Neural cell (in vitro differentiated cells): ENCODE measurements around the gene ST8SIA6. TPM values are rescaled to one million over a fixed set of nuclear protein-coding genes. Genes with fewer than 3 reads are reported as not detected.

Experiments used
- H2AFZ ChIP-seq: fragments of 200-600, 300-800 bp; sonication (generic), shearing (Covaris generic); 2 replicates; pipeline ENCODE4 v1.6.0; 2014; ENCODE audit warnings: low read depth, mild to moderate bottlenecking, antibody characterized with exemption, low read length, moderate library complexity
- H3F3A ChIP-seq: fragments of 200-600 bp; shearing (Covaris generic); 2 replicates; pipeline ENCODE4 v1.6.1; 2016; ENCODE audit warnings: mild to moderate bottlenecking, moderate library complexity, mixed read lengths, antibody characterized with exemption, low read length; ENCODE audit not compliant: insufficient read depth, poor library complexity, severe bottlenecking
- H3K27ac ChIP-seq: fragments of 200-600, 300-800 bp; sonication (generic), shearing (Covaris generic); 2 replicates; pipeline ENCODE4 v1.5.1; 2014; ENCODE audit warnings: mild to moderate bottlenecking, low read length, moderate library complexity
- H3K27me3 ChIP-seq: fragments of 300-800, 200-600 bp; sonication (generic), shearing (Covaris generic); 2 replicates; pipeline ENCODE4 v1.6.0; 2014; ENCODE audit warnings: mild to moderate bottlenecking, low read depth, low read length, moderate library complexity; ENCODE audit not compliant: insufficient read depth
- H3K36me3 ChIP-seq: fragments of 300-800, 200-600 bp; sonication (generic), shearing (Covaris generic); 2 replicates; pipeline ENCODE4 v1.5.1; 2014; ENCODE audit warnings: mild to moderate bottlenecking, antibody characterized with exemption, low read length, moderate library complexity; ENCODE audit not compliant: insufficient read depth
- H3K4me2 ChIP-seq: fragments of 300-800, 200-600 bp; sonication (generic), shearing (Covaris generic); 2 replicates; pipeline ENCODE4 v1.6.0; 2014; ENCODE audit warnings: mild to moderate bottlenecking, low read length
- H3K4me3 ChIP-seq: fragments of 300-800, 200-600 bp; sonication (generic), shearing (Covaris generic); 2 replicates; pipeline ENCODE4 v1.5.1; 2014; ENCODE audit warnings: mild to moderate bottlenecking, low read length, moderate library complexity
- H3K79me2 ChIP-seq: fragments of 200-600 bp; shearing (Covaris generic); replicated peaks from 2 replicates; pipeline ENCODE4 v1.6.0; 2014; ENCODE audit warnings: mild to moderate bottlenecking, low read length, moderate library complexity; ENCODE audit not compliant: insufficient read depth
- H3K9ac ChIP-seq: fragments of 300-800, 200-600 bp; sonication (generic), shearing (Covaris generic); 2 replicates; pipeline ENCODE4 v1.6.1; 2016; ENCODE audit warnings: mild to moderate bottlenecking, low read length, mixed read lengths
- H3K9me2 ChIP-seq: fragments of 200-600 bp; shearing (Covaris generic); 2 replicates; pipeline ENCODE4 v1.6.1; 2016; ENCODE audit warnings: mild to moderate bottlenecking, low read length, mixed read lengths; ENCODE audit not compliant: insufficient read depth
- H3K9me3 ChIP-seq: fragments of 200-600, 300-800 bp; sonication (generic), shearing (Covaris generic); 2 replicates; pipeline ENCODE4 v1.6.1; 2016; ENCODE audit warnings: mild to moderate bottlenecking, mixed run types, low read length, moderate library complexity, mixed read lengths
- H4K20me1 ChIP-seq: fragments of 200-600 bp; shearing (Covaris generic); 2 replicates; pipeline ENCODE4 v1.6.1; 2016; ENCODE audit warnings: mild to moderate bottlenecking, mixed run types; ENCODE audit not compliant: insufficient read depth
- EP300 ChIP-seq: fragments of 450-650 bp; conservative IDR thresholded peaks from 2 replicates; pipeline ENCODE4 v1.6.1; 2014; ENCODE audit warnings: antibody characterized with exemption, mild to moderate bottlenecking, moderate library complexity; ENCODE audit not compliant: poor library complexity, severe bottlenecking
- EZH2 ChIP-seq: fragments of 200-600, 300-800 bp; shearing (Covaris generic), sonication (generic); IDR thresholded peaks from 2 replicates; pipeline ENCODE4 v1.6.1; 2014; ENCODE audit warnings: antibody characterized with exemption, low read length, borderline replicate concordance, mild to moderate bottlenecking; ENCODE audit not compliant: insufficient read depth, poor library complexity, severe bottlenecking
- MXI1 ChIP-seq: fragments of 450-650 bp; conservative IDR thresholded peaks from 2 replicates; pipeline ENCODE4 v1.6.1; 2014; ENCODE audit warnings: antibody characterized with exemption, mild to moderate bottlenecking; ENCODE audit not compliant: poor library complexity, severe bottlenecking
- POLR2AphosphoS5 ChIP-seq: IDR thresholded peaks from 2 replicates; pipeline ENCODE4 v1.6.1; 2012
- RAD21 ChIP-seq: fragments of 450-650 bp; conservative IDR thresholded peaks from 2 replicates; pipeline ENCODE4 v1.6.1; 2014; ENCODE audit warnings: antibody characterized with exemption, mild to moderate bottlenecking, moderate library complexity
- SMC3 ChIP-seq: fragments of 450-650 bp; conservative IDR thresholded peaks from 2 replicates; pipeline ENCODE4 v1.6.1; 2014; ENCODE audit warnings: antibody characterized with exemption, mild to moderate bottlenecking, moderate library complexity; ENCODE audit not compliant: poor library complexity
- TAF1 ChIP-seq: IDR thresholded peaks from 2 replicates; pipeline ENCODE4 v1.6.1; 2012; ENCODE audit warnings: low read depth
- polyA plus RNA-seq: library from polyadenylated mRNA; depleted of rRNA; stranded (reverse); fragments of >200 nt; gene quantifications from 2 replicates; pipeline ENCODE4 v1.2.3, GENCODE V29; 2014
- TF ChIP-seq, protein P1 (sequence below): fragments of 450-650 bp; IDR thresholded peaks from 2 replicates; pipeline ENCODE4 v1.5.1; 2014; ENCODE audit warnings: antibody characterized with exemption, mild to moderate bottlenecking, moderate library complexity; ENCODE audit not compliant: poor library complexity, severe bottlenecking
- TF ChIP-seq, protein P2 (sequence below): IDR thresholded peaks from 2 replicates; pipeline ENCODE4 v1.6.1; 2012; ENCODE audit warnings: borderline replicate concordance

ST8SIA6 gene
- polyA plus RNA-seq, 1 donor from 2014 or later, result 0.41 TPM

GRCh38 chr10:17427201-17427600, 27.2 kb downstream of the ST8SIA6 start (continued):
- TF ChIP-seq, protein P1, sequence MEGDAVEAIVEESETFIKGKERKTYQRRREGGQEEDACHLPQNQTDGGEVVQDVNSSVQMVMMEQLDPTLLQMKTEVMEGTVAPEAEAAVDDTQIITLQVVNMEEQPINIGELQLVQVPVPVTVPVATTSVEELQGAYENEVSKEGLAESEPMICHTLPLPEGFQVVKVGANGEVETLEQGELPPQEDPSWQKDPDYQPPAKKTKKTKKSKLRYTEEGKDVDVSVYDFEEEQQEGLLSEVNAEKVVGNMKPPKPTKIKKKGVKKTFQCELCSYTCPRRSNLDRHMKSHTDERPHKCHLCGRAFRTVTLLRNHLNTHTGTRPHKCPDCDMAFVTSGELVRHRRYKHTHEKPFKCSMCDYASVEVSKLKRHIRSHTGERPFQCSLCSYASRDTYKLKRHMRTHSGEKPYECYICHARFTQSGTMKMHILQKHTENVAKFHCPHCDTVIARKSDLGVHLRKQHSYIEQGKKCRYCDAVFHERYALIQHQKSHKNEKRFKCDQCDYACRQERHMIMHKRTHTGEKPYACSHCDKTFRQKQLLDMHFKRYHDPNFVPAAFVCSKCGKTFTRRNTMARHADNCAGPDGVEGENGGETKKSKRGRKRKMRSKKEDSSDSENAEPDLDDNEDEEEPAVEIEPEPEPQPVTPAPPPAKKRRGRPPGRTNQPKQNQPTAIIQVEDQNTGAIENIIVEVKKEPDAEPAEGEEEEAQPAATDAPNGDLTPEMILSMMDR, result no peak
- TF ChIP-seq POLR2AphosphoS5, result no peak
- TF ChIP-seq TAF1, result no peak
- TF ChIP-seq MXI1, result no peak

GRCh38 chr10:17426263-17426750, 28.1 kb downstream of the ST8SIA6 start:
- TF ChIP-seq MXI1 (no peak), TAF1 (no peak), EP300 (no peak), RAD21 (no peak), EZH2 (no peak), POLR2AphosphoS5 (no peak), SMC3 (no peak)
- TF ChIP-seq, protein P1, result no peak
- TF ChIP-seq, protein P2, sequence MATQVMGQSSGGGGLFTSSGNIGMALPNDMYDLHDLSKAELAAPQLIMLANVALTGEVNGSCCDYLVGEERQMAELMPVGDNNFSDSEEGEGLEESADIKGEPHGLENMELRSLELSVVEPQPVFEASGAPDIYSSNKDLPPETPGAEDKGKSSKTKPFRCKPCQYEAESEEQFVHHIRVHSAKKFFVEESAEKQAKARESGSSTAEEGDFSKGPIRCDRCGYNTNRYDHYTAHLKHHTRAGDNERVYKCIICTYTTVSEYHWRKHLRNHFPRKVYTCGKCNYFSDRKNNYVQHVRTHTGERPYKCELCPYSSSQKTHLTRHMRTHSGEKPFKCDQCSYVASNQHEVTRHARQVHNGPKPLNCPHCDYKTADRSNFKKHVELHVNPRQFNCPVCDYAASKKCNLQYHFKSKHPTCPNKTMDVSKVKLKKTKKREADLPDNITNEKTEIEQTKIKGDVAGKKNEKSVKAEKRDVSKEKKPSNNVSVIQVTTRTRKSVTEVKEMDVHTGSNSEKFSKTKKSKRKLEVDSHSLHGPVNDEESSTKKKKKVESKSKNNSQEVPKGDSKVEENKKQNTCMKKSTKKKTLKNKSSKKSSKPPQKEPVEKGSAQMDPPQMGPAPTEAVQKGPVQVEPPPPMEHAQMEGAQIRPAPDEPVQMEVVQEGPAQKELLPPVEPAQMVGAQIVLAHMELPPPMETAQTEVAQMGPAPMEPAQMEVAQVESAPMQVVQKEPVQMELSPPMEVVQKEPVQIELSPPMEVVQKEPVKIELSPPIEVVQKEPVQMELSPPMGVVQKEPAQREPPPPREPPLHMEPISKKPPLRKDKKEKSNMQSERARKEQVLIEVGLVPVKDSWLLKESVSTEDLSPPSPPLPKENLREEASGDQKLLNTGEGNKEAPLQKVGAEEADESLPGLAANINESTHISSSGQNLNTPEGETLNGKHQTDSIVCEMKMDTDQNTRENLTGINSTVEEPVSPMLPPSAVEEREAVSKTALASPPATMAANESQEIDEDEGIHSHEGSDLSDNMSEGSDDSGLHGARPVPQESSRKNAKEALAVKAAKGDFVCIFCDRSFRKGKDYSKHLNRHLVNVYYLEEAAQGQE, result no peak
- no peaks in the 10 kb centered on the region for H3K9me2 ChIP-seq
- H2AFZ ChIP-seq, result no peak overlapping the region
- H3K27me3 ChIP-seq, result no peaks in the 10 kb centered on the region
- no peak overlapping the region for H3K4me2 ChIP-seq
- no peaks in the 10 kb centered on the region for H3K79me2 ChIP-seq
- H3K9ac ChIP-seq, result no peak overlapping the region
- H4K20me1 ChIP-seq, result no peaks in the 10 kb centered on the region
- H3K4me3 ChIP-seq, result no peak overlapping the region
- H3F3A ChIP-seq, result no peaks in the 10 kb centered on the region
- H3K27ac ChIP-seq, result no peak overlapping the region
- H3K36me3 ChIP-seq, result no peaks in the 10 kb centered on the region
- H3K9me3 ChIP-seq, result no peaks in the 10 kb centered on the region
